SH-SY5Y (cell line): ENCODE measurements around the gene ZNF695.

Experiments used
- GATA2 ChIP-seq: IDR thresholded peaks from 2 replicates; pipeline ENCODE4 v1.6.1; 2011; ENCODE audit warnings: mild to moderate bottlenecking, low read depth, low read length
- GATA3 ChIP-seq: IDR thresholded peaks from 2 replicates; pipeline ENCODE4 v1.6.1; 2011; ENCODE audit warnings: low read depth, mild to moderate bottlenecking, low read length, moderate library complexity

GRCh38 chr1:246947255-246947654 is 60.6 kb downstream of the ZNF695 start:
- TF ChIP-seq GATA2, result no peak
- no peak for TF ChIP-seq GATA3
